ENCODE results near the gene EPB41.
A peak's percentile ranks its signal among the peaks of the same experiment; 100 is the strongest.
"Not testable (repeated sequence)": the region's sequence is repeated elsewhere in the genome, so short reads cannot be mapped to it uniquely, and the experiment has no call there.

EPB41 gene

DNA sequence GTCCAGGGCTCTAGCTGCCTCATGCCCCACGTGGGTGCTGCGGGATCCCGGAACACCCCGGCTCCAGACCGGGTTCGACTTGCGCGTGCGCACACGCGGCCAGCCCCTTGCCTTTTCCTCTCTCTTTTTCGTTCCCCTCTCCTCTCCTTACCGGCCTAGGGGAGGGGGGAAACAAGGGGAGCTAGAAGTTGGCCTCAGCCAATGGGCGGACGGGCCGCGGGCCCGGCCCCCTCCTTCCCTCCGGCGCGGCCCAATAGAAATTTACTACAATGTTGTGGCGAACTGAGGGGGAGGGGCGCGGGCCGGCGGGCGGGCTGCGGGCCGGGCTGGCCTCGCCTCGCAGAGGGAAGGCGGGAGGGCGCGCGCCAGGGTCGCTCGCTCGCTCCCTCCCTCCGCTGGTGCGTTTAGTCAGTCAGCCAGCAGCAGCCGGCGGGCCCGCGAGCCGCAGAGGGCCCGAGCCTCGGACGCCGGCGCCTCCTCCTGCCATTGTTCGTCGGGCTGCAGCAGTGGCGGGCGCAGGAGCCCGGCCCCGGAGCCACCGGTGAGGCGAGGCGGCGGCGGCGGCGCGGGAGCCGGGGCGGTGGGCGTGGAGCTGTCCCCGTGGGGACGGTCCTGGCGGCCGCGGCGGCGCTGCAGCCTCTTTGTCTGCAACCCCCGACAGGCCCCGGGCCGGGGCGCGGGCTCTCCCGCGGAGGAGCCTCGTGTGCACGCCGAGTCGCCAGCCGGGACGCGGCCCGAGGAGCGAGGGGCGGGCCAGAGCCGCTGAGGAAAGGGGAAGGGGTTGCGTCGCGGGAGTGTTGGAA is at the start of gene EPB41:
TSS of gene EPB41 (plus strand) at position 342 of the 803 bp plus-strand sequence. CDS start 72,869 bp downstream, outside the sequence.
- peak; percentile 98 to 99 for DNase-seq

DNA sequence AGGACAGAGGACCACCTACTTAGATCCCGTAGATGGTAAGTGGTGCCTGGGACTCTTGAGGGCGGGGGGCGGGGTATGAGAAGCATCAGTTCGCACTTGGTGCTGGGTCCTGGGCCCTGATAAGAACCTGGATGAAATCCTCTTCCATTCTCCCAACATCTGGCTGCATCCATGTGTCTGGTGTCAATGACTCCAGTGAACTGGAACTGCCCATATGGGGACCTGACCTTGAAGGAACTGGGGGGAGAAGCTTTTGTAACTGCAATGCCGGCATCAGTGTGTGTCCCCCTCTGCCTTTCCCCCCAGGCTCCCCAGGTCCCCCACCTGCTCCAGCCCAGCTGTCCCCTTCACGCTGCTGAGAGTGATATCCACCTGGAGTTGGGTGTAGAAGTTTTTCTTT is 49.7 kb upstream of the EPB41 start:
- no peak for DNase-seq

DNA sequence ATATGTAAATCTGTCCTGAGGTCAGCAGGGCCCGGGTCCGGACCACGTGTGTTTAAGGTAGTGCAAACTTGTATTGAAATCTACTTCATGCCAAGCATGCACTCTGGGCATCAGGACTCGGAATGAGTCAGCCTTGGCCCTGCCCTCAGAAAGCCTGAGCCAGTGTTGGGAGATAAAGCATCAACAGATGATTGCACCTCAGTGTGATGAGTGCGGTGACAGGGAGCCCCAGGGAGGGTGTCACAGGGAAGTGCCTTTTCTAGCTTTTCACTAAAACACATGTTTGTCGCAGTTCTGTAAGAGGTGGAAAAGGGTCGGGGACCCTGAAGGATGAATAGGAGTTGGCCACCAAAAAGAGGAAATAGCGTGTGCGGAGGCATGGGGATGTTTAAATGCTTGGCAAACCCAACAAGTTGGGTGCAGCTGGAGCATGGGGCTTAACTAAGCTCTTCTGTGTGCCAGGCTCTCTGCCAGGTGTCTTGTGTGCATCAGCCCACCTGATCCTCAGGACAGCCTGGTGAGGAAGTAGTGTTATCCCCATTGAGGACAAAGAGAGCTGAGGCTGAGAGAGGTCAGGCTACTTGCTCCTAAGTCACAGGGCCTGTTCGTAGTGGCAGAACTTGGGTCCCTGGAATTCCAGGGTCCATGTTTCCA is 48.2 kb upstream of the EPB41 start:
- no peak for DNase-seq

DNA sequence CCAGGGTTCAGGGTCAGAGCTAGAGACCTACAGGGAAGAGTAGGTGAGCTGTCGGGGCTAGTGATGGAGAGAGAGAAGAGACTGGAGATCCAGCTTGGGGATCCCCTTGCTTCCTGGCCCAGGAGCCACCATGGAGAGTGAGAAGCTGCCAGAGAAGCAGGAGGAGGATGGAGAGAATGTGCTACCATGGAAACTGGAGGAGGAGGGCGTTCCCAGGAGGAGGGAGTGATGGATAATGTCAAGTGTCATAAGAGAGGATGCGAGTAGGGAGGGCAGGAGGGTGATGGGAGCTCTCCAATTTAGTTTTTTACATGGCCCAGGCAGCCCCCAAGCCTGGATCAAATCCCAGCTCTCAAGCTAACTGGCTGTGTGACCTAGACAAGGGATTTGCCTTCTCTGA is 46.5 kb upstream of the EPB41 start:
- DNase-seq = no peak

DNA sequence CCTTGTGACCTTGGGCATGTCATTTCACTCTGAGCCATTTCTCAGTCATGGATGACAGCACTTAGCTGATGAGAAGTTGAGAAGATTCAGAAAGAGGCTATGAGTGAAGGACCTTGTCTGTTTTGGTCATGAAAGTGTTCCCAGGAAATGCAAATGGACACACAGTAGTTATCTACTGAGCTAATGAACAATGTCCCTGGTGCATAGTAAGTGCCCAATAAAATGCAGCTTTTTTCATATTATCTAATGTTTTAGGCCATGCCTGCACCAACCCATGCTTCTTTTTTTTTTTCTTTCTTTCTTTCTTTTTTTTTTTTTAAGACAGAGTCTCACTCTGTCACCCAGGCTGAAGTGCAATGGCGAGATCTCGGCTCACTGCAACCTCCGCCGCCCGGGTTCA is 44.4 kb upstream of the EPB41 start:
- DNase-seq = no peak

DNA sequence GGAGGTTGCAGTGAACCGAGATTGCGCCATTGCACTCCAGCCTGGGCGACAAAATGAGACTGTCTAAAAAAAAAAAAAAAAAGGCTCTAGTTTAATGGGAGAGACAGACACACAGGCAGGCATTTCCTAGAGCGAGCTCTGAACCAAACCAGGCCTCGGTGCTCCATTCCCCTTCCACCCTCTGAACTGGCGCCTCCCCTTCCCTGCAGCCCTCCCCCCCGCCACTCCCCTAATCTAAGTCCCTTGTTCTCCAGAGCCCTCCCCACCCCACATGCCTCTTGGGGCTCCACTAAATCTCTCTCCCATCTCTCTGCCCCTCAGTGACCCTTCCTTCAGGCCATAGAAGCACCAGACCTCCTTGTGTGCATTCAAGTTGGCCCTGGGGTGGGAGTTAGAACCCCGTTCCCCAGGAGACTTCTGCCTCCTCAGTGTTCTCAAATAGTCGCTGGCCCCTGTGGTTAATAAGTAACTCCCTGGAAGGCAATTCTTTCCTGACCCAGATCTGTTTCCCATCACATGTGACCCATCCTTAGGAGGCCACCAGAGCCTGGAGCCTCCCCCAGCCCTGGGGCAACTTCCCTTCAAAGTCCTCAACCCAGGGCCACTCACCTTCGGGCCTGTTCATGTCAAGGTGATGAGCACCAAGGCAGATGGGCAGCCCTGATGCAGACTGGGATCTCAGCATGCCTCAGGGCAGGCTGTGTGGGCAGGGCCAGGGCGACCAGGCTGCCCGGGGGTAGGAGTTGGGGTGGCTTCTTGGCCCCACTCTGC is 42.6 kb upstream of the EPB41 start:
- no peak for DNase-seq

DNA sequence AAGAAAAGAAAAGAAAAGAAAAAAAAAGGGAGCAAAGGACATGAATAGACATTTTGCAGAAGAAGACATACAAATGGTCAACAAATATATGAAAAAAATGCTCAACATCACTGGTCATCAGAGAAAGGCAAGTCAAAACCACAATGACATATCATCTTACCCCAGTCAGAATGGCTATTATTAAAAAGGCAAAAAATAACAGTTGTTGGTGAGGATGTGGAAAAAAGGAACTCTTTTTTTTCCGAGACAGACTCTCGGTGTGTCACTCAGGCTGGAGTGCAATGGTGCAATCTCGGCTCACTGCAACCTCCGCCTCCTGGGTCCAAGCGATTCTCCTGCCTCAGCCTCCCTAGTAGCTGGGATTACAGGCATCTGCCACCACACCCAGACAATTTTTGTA is 39.2 kb upstream of the EPB41 start:
- DNase-seq = not testable (repeated sequence)

DNA sequence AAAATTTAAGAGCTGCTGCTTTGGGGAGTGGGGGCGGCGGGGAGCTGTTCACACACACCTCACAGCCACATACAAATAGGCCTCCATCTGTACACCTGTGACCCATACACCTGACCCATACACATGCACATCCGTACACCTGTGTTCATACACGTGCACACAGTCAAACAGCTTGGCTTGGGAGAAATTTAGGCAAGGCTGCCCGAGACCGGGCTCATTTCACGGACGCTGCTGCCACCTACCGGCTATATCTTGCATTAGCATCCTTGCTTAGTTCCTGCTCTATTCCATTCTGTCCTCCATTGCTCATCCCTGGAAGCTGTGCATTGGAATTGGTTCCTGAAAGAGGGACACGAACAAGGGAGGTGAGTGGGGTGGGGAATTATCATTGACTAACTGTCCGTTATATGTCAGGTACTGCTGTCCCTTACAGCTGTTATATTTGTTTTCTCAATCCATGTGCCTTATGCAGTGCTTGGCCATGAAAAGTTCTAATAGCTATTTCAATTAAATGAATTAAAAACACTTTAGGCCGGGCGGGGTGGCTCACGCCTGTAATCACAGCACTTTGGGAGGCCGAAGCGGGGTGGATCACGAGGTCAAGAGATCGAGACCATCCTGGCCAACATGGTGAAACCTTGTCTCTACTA is 37.1 kb upstream of the EPB41 start:
- DNase-seq = peak; percentile 80 to 82

DNA sequence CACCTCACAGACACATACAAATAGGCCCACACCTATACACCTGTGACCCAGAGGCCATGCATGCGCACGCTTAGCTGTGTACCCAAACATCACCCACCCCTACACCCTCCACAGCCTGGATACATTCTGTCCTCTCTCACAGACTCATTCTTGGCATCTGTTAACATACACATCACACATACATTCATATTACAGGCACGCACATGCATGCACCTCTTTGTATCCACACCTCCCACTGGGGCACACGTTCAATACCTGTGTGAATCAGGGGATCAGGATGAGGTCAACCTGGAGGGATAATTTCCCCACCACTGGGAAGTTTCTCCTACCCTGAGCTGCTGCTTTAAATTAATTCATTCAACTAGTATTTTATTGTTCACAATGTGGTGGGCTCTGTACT is 35.6 kb upstream of the EPB41 start:
- DNase-seq = no peak

DNA sequence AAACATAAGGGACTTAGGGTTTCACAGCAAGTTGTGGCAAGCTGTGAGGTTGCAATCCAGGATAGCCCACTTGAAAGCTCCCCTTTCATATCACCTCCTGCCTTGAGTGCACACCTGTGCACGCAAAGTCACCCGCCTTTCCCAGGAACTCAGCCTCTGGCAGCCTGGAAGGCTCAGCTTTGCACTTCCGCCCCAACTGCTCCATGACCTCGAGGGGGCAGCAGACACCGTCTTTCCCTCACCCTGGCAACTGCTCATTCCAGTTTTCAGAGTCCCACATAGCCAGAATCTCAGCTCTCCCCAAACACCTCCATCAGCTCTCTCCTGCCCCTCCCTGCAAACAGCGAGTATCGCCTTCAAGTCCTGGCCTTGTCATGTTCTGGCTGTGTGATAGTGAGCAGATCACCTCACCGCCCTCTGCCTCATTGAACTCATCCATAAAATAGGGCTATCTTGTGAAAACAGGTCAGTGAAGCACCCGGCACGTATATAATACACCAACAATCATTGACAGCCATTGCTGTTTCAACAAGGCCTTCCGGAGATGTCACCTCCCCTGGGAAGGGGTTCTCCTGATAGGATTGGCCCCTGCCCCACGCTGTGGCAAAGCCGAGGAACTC is 32.2 kb upstream of the EPB41 start:
- DNase-seq = peak; percentile 92 to 96

DNA sequence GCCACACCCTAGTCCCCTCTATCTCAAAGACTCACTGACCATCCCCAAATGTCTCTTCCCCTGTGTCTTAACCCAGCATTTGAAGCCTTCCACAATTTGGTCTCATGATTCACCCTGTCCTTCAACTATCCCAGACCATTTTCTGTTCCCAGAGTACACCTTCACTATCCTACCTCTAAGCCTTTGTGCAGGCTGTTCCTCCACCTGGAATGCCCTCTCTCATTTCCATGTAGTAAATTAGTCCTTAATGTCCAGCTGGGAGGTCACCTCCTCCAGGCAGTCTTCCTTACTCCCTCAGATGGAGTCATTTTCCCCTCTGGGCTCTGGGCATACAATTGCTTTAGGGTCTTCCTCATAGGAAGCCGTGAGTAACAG is 31.1 kb upstream of the EPB41 start:
- no peak for DNase-seq

DNA sequence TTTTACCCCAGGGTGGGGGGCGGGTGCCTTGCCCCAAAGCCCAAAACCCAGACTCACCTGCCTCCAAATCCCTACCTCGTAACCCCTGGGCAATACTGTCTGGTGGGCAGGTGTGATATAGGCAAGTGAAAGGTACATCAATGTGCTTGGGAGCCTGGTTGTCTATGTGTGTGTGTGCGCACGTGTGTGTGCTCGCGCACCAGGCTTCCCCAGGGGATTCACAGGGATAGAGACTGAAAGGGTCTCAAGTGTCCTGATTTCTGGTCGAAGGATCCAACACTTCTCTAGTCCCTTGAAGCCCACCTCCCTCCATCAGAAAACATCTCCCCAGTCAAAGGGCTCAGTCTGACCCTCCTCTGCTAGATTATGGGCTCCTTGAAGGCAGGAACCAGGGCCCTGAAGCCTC is 28.9 kb upstream of the EPB41 start:
- no peak for DNase-seq

DNA sequence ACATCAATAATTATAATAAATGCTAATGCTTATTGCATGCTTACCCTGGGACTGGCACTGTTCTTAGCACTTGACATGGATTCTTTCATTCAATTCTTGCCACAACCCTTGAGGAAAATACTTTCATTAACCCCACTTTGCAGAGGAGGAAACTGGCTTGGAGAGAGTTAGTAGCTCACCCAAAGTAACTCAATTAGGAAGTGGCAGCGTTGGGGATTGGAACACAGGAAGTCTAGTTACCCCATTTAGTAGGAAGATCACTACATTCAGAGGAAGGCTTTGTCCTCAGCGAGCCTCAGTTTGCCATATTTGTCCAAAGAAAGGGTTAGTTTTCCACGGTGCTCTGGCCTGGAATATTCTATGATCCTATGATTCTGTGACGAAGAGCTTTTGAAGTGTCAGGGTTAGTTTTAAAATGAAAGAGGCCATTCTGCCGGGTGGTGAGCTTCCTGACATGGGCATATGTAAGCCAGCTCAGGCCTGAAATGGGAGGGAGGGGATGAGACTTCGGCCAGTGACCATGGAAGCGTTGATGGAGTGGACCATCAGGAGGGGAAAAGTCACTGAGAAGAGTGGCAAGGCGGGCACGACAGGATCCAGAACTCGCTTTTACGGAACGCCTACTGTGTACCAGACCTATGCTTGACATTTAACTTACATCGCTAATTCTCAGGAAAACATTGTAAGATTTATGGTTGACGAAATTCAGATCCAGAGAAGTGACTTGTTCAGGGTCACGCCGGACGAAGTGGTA is 28.2 kb upstream of the EPB41 start:
- no peak for DNase-seq

DNA sequence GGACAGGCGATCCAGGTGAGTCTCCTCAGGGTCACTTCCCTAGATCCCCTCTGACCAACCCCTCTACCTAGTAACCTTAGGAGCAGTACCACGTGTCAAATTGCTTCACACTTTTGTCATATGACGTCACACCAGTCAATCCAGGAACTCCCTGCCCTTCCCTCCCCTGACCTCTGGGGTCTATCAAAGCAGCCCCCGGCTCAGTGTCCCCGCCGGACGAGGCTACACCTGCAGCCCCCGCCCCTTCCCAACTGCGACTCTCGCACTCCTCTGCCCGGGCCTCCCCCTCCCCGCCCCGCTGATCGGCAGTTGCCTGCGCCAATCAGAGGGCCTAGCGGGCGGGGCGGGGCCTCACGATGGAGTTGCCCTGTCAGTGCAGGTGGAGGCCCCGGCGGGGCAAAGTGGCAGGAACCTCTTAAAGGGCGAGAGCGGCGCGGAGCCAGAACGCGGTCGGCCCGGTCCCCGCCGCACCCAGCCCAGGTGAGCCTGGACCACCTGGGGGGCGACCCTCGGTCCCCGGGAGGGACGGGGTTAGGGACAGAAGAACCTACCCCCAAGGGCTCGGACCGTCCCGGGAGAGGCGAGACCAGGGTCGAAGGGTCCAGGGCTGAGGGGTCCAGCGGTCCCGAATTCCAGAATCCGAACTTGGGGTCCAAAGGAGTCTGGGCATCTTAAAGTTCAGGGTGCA is 27.5 kb upstream of the EPB41 start:
- DNase-seq = peak; percentile 88 to 92

DNA sequence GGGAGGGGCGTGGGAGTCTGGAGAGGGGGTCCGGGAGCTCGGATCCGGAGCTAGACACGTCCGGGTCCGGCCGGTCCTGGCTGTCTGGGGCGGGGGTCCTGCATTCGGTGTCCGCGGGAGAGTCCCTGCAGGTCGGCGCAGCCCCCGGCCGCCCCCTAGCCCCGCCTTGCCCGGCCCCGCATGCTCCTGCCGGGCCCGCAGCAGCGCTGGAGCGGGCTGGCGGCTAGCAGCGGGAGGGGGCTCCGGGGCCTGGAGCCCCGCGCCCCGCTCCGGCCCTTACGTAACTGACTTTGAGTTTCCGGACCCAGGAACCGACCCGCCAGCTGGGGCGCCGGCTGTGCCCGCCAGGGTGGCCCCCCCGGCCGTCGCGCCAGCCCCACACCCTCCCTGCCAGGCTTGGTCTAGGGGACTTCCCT is 26.9 kb upstream of the EPB41 start:
- no peak for DNase-seq

DNA sequence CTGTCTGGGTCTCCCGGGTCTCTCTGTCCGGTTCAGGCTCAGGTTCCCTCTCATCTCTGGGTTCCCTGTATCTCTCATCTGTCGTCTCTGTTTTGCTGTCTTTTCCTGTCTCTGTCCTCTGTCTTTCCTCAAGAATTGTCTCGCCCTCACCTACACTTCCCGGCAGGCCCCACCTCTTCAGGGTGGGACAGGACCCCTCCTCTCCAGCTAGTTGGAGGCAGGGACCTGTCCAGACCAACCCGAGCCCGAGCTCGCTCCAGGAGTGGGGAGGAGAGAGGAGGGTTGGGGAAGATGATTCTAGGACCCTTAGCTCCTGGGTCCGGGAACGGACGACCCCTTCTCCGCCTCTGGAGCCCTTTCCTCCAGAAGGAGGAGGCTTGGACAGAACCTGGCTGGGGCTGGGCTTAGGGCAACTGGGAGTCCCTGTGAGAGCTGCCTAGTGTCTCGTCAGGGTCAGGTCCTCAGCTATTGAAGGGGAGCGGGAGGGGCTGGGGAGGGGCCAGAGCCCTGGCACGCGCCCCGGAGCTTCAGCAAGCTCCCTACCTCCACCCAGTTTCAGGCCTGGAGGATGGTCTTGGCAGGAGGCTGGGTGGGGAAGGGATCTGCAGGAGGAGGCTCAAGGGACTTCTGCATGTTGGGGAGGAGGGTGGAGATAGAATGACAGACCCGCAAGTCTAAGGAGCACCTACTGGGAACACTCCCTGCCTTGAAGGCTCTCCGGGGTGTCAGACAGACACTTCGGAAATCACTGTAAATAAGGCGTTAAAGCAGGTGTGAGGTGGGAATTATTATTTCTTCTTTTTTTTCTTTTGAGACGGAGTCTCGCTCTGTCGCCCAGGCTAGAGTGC is 26.3 kb upstream of the EPB41 start:
- no peak for DNase-seq

DNA sequence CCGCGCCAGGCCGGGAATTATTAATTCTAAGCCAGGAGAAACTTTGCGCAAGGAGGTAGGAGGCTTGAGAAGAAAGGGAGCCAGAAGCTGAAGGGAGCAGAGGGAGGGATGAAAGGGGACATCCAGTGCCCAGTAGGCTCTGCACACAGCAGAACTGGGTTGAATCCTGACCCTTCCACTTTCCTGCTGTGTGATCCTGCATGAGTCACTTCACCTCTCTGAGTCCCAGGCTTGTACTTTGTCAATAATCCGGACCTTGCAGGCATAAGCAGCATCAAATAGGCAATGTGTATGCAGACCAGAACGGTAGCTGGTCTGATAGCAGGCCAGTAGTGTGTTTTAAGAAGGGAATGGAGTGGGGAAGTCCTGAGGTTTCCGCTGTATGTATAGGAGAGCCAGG is 25.5 kb upstream of the EPB41 start:
- DNase-seq = no peak

DNA sequence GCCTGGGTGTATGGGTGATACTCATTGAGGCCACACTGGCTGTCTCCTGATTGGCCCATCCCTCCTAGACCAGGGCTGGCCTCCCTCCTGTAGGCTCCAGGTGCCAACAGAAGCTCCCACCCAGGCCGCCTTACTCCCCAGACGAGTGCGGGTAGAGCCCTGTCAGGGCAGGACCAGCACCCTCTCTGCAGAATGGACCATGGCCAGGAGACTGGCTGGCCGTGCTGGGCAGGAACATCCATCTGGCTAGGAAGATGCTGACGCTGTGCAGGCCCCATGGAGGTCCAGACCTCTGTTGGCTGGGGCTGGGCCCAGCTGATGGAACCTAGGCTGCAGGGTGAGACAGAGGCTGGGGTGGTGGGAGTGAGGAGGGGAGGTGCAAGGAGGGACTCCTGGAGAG is 25.0 kb upstream of the EPB41 start:
- no peak for DNase-seq

DNA sequence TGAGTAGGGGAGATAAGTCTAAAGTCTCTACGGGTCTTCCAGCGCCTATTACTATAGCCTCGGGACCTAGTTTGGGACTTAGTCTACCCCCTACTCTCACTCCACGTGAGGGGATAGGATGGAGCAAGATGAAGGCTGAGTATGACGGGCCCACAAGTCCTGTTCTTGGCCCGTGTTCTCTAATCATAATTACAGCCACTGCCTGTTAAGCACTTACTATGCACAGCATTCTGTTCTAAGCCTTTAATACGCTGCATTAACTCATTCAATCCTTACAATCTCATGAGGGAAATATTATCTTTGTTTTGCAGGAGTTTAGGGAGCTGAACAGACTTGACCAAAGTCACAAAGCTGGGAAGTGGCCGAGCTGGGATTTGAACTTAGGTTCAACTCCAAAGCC is 23.9 kb upstream of the EPB41 start:
- DNase-seq = no peak

DNA sequence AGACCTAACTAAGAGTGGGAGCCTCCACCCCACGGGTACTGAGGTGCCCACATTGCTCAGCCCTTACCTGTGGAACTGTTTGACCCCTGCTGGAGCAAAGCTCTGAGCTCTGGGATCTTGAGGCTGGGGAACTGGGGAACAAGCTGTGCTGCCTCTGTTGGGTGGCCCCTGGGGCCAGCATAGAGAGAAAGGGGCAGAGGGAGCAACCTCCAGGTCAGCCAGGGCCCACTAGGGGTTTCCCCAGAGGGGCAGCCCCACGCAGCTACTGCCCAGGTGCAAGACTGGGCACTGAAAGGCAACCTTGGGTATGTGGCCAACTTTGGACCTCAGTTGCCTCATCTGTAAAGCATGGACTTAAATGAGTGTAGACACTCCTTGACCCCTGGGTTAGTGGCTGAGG is 23.5 kb upstream of the EPB41 start:
- no peak for DNase-seq

DNA sequence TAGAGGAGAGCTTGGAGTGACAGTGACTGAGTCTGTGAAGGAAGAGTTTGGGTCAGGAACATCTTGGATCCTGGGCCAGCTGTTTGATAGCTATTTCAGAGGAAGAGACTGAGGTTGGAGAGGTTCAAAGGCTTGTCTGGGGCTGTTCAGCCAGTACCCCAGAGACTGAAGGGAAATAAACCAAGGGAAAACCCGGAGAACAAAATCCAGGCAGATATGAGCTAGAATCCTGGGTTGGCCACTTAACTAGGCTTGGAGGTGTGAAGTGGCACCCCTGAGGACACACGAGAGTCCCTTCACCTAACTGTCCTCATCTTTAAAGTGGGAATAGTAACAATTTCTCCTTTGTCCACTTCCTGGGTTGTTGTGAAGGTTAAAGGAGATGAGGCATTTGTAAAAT is 23.1 kb upstream of the EPB41 start:
- DNase-seq = no peak
